Parathyroid adenoma (tissue), 2 donors: Measurements from ENCODE around the gene KIFC1.

Experiments used
- H2AFZ ChIP-seq: fragments of 300-600 bp; sonication (generic); one replicate; pipeline ENCODE4 v1.7.0; 2017; ENCODE audit warnings: antibody characterized with exemption, mild to moderate bottlenecking
- H3K27ac ChIP-seq: fragments of 300-600 bp; sonication (generic); one replicate; pipeline ENCODE4 v1.7.0; 2017
- H3K27me3 ChIP-seq: fragments of 300-600 bp; sonication (generic); one replicate; pipeline ENCODE4 v1.7.0; 2017; ENCODE audit warnings: low read length; ENCODE audit not compliant: control insufficient read depth, insufficient read depth
- H3K36me3 ChIP-seq: fragments of 300-600 bp; sonication (generic); one replicate; pipeline ENCODE4 v1.7.0; 2017; ENCODE audit warnings: low read length; ENCODE audit not compliant: control insufficient read depth, insufficient read depth
- H3K4me1 ChIP-seq: fragments of 300-600 bp; sonication (generic); one replicate; pipeline ENCODE4 v1.7.0; 2017; ENCODE audit warnings: control low read depth
- H3K4me2 ChIP-seq: fragments of 300-600 bp; sonication (generic); one replicate; pipeline ENCODE4 v1.7.0; 2017; ENCODE audit warnings: low read length
- H3K4me3 ChIP-seq: fragments of 300-600 bp; sonication (generic); one replicate; pipeline ENCODE4 v1.7.0; 2017; ENCODE audit warnings: low read depth, low read length
- H3K79me2 ChIP-seq: fragments of 300-600 bp; sonication (generic); one replicate; pipeline ENCODE4 v1.7.0; 2017; ENCODE audit warnings: control low read depth
- H3K9ac ChIP-seq: fragments of 300-600 bp; sonication (generic); one replicate; pipeline ENCODE4 v1.7.0; 2017; ENCODE audit warnings: mild to moderate bottlenecking
- H3K9me3 ChIP-seq: fragments of 300-600 bp; sonication (generic); one replicate; pipeline ENCODE4 v1.7.0; 2017; ENCODE audit warnings: low read length; ENCODE audit not compliant: control insufficient read depth
- CTCF ChIP-seq: fragments of 300-600 bp; sonication (generic); IDR thresholded peaks from one replicate; pipeline ENCODE4 v1.7.0; 2017; ENCODE audit warnings: antibody characterized with exemption, mild to moderate bottlenecking
- donor health status: primary hyperparathyroidism.

The KIFC1 gene

GRCh38 chr6:33438978-33439594 is 47.5 kb downstream of the KIFC1 start:
- no peak overlapping the region for H3K4me3 ChIP-seq
- H2AFZ ChIP-seq, result no peak overlapping the region
- H3K27me3 ChIP-seq, result no peaks in the 10 kb centered on the region
- no peak overlapping the region for H3K27ac ChIP-seq
- no peak overlapping the region for H3K9ac ChIP-seq
- H3K9me3 ChIP-seq, result no peaks in the 10 kb centered on the region
- no peak overlapping the region for H3K4me2 ChIP-seq
- H3K79me2 ChIP-seq, result no peaks in the 10 kb centered on the region
- no peaks in the 10 kb centered on the region for H3K36me3 ChIP-seq
- H3K4me1 ChIP-seq, result no peaks in the 10 kb centered on the region
- TF ChIP-seq CTCF, result no peak

GRCh38 chr6:33439956-33440648 is 48.5 kb downstream of the KIFC1 start:
- H3K9ac ChIP-seq, result no peak overlapping the region
- no peak overlapping the region for H3K27ac ChIP-seq
- no peak overlapping the region for H2AFZ ChIP-seq
- TF ChIP-seq CTCF, result no peak
- H3K79me2 ChIP-seq, result no peaks in the 10 kb centered on the region
- H3K27me3 ChIP-seq, result no peaks in the 10 kb centered on the region
- no peaks in the 10 kb centered on the region for H3K36me3 ChIP-seq
- H3K4me1 ChIP-seq, result no peaks in the 10 kb centered on the region
- no peaks in the 10 kb centered on the region for H3K9me3 ChIP-seq
- no peak overlapping the region for H3K4me2 ChIP-seq
- H3K4me3 ChIP-seq, result no peak overlapping the region

- H3K4me3 ChIP-seq, result no peak overlapping the region
- no peaks in the 10 kb centered on the region for H3K27me3 ChIP-seq
- H2AFZ ChIP-seq, result no peak overlapping the region
- no peaks in the 10 kb centered on the region for H3K9me3 ChIP-seq
- H3K9ac ChIP-seq, result no peak overlapping the region
- no peaks in the 10 kb centered on the region for H3K36me3 ChIP-seq
- H3K4me2 ChIP-seq, result no peak overlapping the region
- H3K4me1 ChIP-seq, result no peaks in the 10 kb centered on the region
- no peaks in the 10 kb centered on the region for H3K79me2 ChIP-seq
- H3K27ac ChIP-seq, result no peak overlapping the region
- no peak for TF ChIP-seq CTCF
Observed at GRCh38 chr6:33440649-33441309, 49.2 kb downstream of the KIFC1 start.

- H3K4me3 ChIP-seq, result no peak overlapping the region
- no peak overlapping the region for H2AFZ ChIP-seq
- no peak overlapping the region for H3K9ac ChIP-seq
- H3K27me3 ChIP-seq, result no peaks in the 10 kb centered on the region
- TF ChIP-seq CTCF, result no peak
- no peak overlapping the region for H3K4me2 ChIP-seq
- no peak overlapping the region for H3K27ac ChIP-seq
- H3K36me3 ChIP-seq, result no peaks in the 10 kb centered on the region
- no peaks in the 10 kb centered on the region for H3K4me1 ChIP-seq
- H3K9me3 ChIP-seq, result no peaks in the 10 kb centered on the region
- H3K79me2 ChIP-seq, result peaks cover 2% of the 10 kb centered on the region
Observed at GRCh38 chr6:33441457-33441856, 49.8 kb downstream of the KIFC1 start.
